ENCODE measurements around the gene NAMPT. TPM values are rescaled to one million over a fixed set of nuclear protein-coding genes. Genes with fewer than 3 reads are reported as not detected.

Gene NAMPT
- total and polyA plus RNA-seq, 9 of the 15 experiments (the other 6 are each of a cell fraction or from before 2014, with no cell fraction given), result 41.1 to 160 (median 106) TPM

GRCh38 chr7:106285855-106286492 lies 1.2 kb upstream of the NAMPT start (continued):
- TF ChIP-seq AFF4 (CRISPR knock-in tag; IDR thresholded peaks at IDR 0.05) (no peak; the same call in 1 of the 2 replicates), MEF2A (IDR thresholded peaks at IDR 0.05; ENCODE audit: control insufficient read depth, low read depth, low read length) (0 out of 2 replicates have a peak, but pooled peaks have one; percentile 6), LCOR (CRISPR knock-in tag; IDR thresholded peaks at IDR 0.05) (no peak), ATF1 (CRISPR knock-in tag; IDR thresholded peaks at IDR 0.05) (no peak), ATF1 (tag; IDR thresholded peaks at IDR 0.05) (peak; percentile 75), HCFC1 (IDR thresholded peaks at IDR 0.05; ENCODE audit: low read depth, low read length) (no peak), KDM4B (IDR thresholded peaks at IDR 0.05; ENCODE audit: borderline replicate concordance in 2 of 2, low read depth in 1 of 2) (no peak), NELFE (IDR thresholded peaks at IDR 0.05; ENCODE audit: insufficient read depth, insufficient read length) (no peak), DPF2 (IDR thresholded peaks at IDR 0.05) (0 out of 2 replicates have a peak, but pooled peaks have one; percentile 57), MLLT1 (IDR thresholded peaks at IDR 0.05) (no peak), USF2 (CRISPR knock-in tag; IDR thresholded peaks at IDR 0.05) (no peak), ZNF699 (CRISPR knock-in tag; IDR thresholded peaks at IDR 0.05; ENCODE audit: insufficient replicate concordance) (no peak), MEF2D (tag; conservative IDR thresholded peaks at IDR 0.05; ENCODE audit: low read depth) (no peak), CTCF (IDR thresholded peaks at IDR 0.05 in 2 of 3, conservative IDR thresholded peaks at IDR 0.05 in 1 of 3; ENCODE audit: insufficient read depth in 2 of 3, low read depth in 1 of 3, low read length in 3 of 3) (no peak), ZNF444 (CRISPR knock-in tag; IDR thresholded peaks at IDR 0.05) (no peak), ZNF232 (CRISPR knock-in tag; IDR thresholded peaks at IDR 0.05) (no peak), ETV6 (IDR thresholded peaks at IDR 0.05; ENCODE audit: borderline replicate concordance in 1 of 2, low read depth in 2 of 2, low read length in 1 of 2) (no peak), ETV6 (CRISPR knock-in tag; IDR thresholded peaks at IDR 0.05; ENCODE audit: borderline replicate concordance) (0 out of 2 replicates have a peak, but pooled peaks have one; percentile 3)
- TF ChIP-seq, protein P1, sequence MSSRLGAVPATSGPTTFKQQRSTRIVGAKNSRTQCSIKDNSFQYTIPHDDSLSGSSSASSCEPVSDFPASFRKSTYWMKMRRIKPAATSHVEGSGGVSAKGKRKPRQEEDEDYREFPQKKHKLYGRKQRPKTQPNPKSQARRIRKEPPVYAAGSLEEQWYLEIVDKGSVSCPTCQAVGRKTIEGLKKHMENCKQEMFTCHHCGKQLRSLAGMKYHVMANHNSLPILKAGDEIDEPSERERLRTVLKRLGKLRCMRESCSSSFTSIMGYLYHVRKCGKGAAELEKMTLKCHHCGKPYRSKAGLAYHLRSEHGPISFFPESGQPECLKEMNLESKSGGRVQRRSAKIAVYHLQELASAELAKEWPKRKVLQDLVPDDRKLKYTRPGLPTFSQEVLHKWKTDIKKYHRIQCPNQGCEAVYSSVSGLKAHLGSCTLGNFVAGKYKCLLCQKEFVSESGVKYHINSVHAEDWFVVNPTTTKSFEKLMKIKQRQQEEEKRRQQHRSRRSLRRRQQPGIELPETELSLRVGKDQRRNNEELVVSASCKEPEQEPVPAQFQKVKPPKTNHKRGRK (tag; IDR thresholded peaks at IDR 0.05), result no peak

All from K562 (cell line).